Pulmonary artery endothelial cell (primary cell): Measurements from ENCODE around the gene CASP10. TPM values are rescaled to one million over a fixed set of nuclear protein-coding genes. Genes with fewer than 3 reads are reported as not detected.
"Not testable (repeated sequence)": the region's sequence is repeated elsewhere in the genome, so short reads cannot be mapped to it uniquely, and the experiment has no call there.

Experiments
- DNase-seq: peaks from one replicate; pipeline ENCODE4 v3.0.0-alpha.2; 2011; ENCODE audit warnings: low read depth, low spot score
- total RNA-seq: library from RNA; depleted of rRNA; stranded (reverse); fragments of >200 nt; gene quantifications from 2 replicates; pipeline ENCODE4 v1.2.3, GENCODE V29; 2014

Gene CASP10
- 24.2 and 50.4 TPM in 2 replicates for total RNA-seq

- peak; percentile 84 for DNase-seq
Measured at GRCh38 chr2:201182650-201183364, at the start of gene CASP10. Gene CASP10, plus strand, starts transcription at chr2:201183141. Its CDS starts 2,637 bp downstream, at chr2:201185778.

GRCh38 chr2:201135386-201135785, 47.6 kb upstream of the CASP10 start:
- DNase-seq = no peak

- no peak for DNase-seq
Measured at GRCh38 chr2:201136889-201137321, 46.0 kb upstream of the CASP10 start.

GRCh38 chr2:201137505-201138400, 45.2 kb upstream of the CASP10 start:
- DNase-seq = no peak

GRCh38 chr2:201138401-201138970, 44.5 kb upstream of the CASP10 start:
- no peak for DNase-seq

GRCh38 chr2:201138986-201139781, 43.8 kb upstream of the CASP10 start:
- not testable (repeated sequence) for DNase-seq

- DNase-seq = no peak
Measured at GRCh38 chr2:201139836-201140604, 42.9 kb upstream of the CASP10 start.

- DNase-seq = no peak
Measured at GRCh38 chr2:201144101-201145051, 38.6 kb upstream of the CASP10 start.

- no peak for DNase-seq
Measured at GRCh38 chr2:201148434-201148990, 34.4 kb upstream of the CASP10 start.

- DNase-seq = peak; percentile 75
Measured at GRCh38 chr2:201149064-201149820, 33.7 kb upstream of the CASP10 start.

GRCh38 chr2:201149821-201150165, 33.1 kb upstream of the CASP10 start:
- not testable (repeated sequence) for DNase-seq

GRCh38 chr2:201150454-201151020, 32.4 kb upstream of the CASP10 start:
- DNase-seq = no peak

GRCh38 chr2:201151127-201151981, 31.6 kb upstream of the CASP10 start:
- DNase-seq = peak; percentile 75

GRCh38 chr2:201152517-201152916, 30.4 kb upstream of the CASP10 start:
- DNase-seq = no peak

GRCh38 chr2:201152999-201153815, 29.7 kb upstream of the CASP10 start:
- DNase-seq = no peak
